K562 (cell line): Measurements from ENCODE around the gene MACF1. TPM values are rescaled to one million over a fixed set of nuclear protein-coding genes. Genes with fewer than 3 reads are reported as not detected.

Source experiments
- ADNP ChIP-seq: fragments of 200-800 bp; sonication (Bioruptor generic); IDR thresholded peaks from 2 replicates; pipeline ENCODE4 v1.6.1; 2016; ENCODE audit warnings: missing genetic modification characterization, missing compliant biosample characterization
- MCM5 ChIP-seq: fragments of 450-650 bp; IDR thresholded peaks from 2 replicates; pipeline ENCODE4 v1.6.1; 2016; ENCODE audit warnings: low read depth
- ZNF174 ChIP-seq: fragments of 250-450 bp; sonication (Bioruptor Pico); IDR thresholded peaks from 2 replicates; pipeline ENCODE4 v1.4.0; 2020; ENCODE audit warnings: mild to moderate bottlenecking
- ZNF444 ChIP-seq: fragments of 250-450 bp; sonication (Bioruptor Pico); IDR thresholded peaks from 2 replicates; pipeline ENCODE4 v1.4.0; 2020; ENCODE audit warnings: mild to moderate bottlenecking, moderate library complexity
- polyA plus RNA-seq, 8 experiments: library from polyadenylated mRNA; depleted of rRNA in 4 of 8; stranded (reverse) in 5 of 8; unstranded in 3 of 8; fragments of >200 nt; fragmentation: Nextera tagmentation in 2 of 8; fragmentation: Illumina TruSeq in 1 of 8; extraction: Ambion mirVana in 2 of 8; extraction: Trizol in 1 of 8; gene quantifications; 2 replicates each; pipeline versions ENCODE4 v1.2.1 to v1.2.3, GENCODE V29; 2011 to 2014; ENCODE audit warnings: inconsistent platforms in 1 of 8, missing spikeins in 1 of 8
- total RNA-seq, 7 experiments: library from RNA; depleted of rRNA in 6 of 7; stranded (reverse); fragments of >200 nt in 6 of 7; fragmentation: Illumina TruSeq in 2 of 7; extraction: Trizol in 2 of 7; gene quantifications; 2 replicates each; pipeline versions ENCODE4 v1.2.1 to v1.2.3, GENCODE V29; 2011 to 2021; ENCODE audit warnings: low replicate concordance in 1 of 7
- TF ChIP-seq, protein P1 (sequence below): IDR thresholded peaks from 3 replicates; pipeline ENCODE4 v1.6.1; 2011; ENCODE audit warnings: borderline replicate concordance, mild to moderate bottlenecking, moderate library complexity; ENCODE audit not compliant: insufficient read length; ENCODE audit errors: extremely low read depth
- TF ChIP-seq, protein P2 (sequence below), 2 experiments: fragments of 450-650 bp in 1 of 2; sonication (generic) in 1 of 2; formaldehyde crosslinking in 1 of 2; IDR thresholded peaks; 2 replicates each; pipeline versions ENCODE4 v1.7.1 to v1.9.0; 2016 to 2022; ENCODE audit warnings: inconsistent platforms in 1 of 2, mild to moderate bottlenecking in 1 of 2, missing genetic modification reagents in 1 of 2
- TF ChIP-seq, protein P3 (sequence below), 2 experiments: fragments of 200-800 bp in 1 of 2; sonication (Bioruptor generic) in 1 of 2; sonication (generic) in 1 of 2; formaldehyde crosslinking in 1 of 2; IDR thresholded peaks in 1 of 2; conservative IDR thresholded peaks in 1 of 2; 2 replicates each; pipeline versions ENCODE4 v1.5.0 to v1.6.1; 2016 to 2020; ENCODE audit warnings: missing compliant biosample characterization in 1 of 2, missing genetic modification characterization in 1 of 2, missing genetic modification reagents in 1 of 2

MACF1 gene
- total and polyA plus RNA-seq, 9 of the 15 experiments (the other 6 are each of a cell fraction or from before 2014, with no cell fraction given), result 13.2 to 232 (median 112) TPM

DNA sequence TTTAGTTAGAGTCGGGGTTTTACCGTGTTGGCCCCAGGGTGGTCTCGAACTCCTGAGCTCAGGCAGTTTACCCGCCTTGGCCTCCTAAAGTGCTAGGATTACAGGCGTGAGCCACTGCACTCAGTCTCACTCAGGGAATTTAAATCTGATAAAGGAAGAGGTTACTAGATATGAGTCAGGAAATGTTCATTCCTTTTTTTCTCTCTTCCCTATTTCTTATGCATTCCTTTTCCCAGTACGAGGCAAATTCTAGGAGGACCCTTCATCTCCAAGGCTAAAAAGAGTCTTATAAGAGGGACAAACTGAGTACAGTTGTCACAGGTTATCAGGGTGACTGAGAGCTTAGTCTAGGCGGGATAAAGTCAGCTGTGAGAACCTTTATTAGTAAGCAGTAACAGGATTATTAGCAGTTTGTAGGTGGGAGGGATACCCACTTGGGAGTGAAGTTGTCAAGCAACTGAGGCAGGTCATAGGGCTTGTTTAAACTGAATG is 9.1 kb downstream of the MACF1 start (continued):
- TF ChIP-seq, protein P1, sequence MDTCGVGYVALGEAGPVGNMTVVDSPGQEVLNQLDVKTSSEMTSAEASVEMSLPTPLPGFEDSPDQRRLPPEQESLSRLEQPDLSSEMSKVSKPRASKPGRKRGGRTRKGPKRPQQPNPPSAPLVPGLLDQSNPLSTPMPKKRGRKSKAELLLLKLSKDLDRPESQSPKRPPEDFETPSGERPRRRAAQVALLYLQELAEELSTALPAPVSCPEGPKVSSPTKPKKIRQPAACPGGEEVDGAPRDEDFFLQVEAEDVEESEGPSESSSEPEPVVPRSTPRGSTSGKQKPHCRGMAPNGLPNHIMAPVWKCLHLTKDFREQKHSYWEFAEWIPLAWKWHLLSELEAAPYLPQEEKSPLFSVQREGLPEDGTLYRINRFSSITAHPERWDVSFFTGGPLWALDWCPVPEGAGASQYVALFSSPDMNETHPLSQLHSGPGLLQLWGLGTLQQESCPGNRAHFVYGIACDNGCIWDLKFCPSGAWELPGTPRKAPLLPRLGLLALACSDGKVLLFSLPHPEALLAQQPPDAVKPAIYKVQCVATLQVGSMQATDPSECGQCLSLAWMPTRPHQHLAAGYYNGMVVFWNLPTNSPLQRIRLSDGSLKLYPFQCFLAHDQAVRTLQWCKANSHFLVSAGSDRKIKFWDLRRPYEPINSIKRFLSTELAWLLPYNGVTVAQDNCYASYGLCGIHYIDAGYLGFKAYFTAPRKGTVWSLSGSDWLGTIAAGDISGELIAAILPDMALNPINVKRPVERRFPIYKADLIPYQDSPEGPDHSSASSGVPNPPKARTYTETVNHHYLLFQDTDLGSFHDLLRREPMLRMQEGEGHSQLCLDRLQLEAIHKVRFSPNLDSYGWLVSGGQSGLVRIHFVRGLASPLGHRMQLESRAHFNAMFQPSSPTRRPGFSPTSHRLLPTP, result peak; percentile 55
- TF ChIP-seq, protein P2, sequence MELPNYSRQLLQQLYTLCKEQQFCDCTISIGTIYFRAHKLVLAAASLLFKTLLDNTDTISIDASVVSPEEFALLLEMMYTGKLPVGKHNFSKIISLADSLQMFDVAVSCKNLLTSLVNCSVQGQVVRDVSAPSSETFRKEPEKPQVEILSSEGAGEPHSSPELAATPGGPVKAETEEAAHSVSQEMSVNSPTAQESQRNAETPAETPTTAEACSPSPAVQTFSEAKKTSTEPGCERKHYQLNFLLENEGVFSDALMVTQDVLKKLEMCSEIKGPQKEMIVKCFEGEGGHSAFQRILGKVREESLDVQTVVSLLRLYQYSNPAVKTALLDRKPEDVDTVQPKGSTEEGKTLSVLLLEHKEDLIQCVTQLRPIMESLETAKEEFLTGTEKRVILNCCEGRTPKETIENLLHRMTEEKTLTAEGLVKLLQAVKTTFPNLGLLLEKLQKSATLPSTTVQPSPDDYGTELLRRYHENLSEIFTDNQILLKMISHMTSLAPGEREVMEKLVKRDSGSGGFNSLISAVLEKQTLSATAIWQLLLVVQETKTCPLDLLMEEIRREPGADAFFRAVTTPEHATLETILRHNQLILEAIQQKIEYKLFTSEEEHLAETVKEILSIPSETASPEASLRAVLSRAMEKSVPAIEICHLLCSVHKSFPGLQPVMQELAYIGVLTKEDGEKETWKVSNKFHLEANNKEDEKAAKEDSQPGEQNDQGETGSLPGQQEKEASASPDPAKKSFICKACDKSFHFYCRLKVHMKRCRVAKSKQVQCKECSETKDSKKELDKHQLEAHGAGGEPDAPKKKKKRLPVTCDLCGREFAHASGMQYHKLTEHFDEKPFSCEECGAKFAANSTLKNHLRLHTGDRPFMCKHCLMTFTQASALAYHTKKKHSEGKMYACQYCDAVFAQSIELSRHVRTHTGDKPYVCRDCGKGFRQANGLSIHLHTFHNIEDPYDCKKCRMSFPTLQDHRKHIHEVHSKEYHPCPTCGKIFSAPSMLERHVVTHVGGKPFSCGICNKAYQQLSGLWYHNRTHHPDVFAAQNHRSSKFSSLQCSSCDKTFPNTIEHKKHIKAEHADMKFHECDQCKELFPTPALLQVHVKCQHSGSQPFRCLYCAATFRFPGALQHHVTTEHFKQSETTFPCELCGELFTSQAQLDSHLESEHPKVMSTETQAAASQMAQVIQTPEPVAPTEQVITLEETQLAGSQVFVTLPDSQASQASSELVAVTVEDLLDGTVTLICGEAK (IDR thresholded peaks at IDR 0.05), result peak; percentile 40; the same call in 1 of the 2 replicates
- TF ChIP-seq, protein P2 (CRISPR knock-in tag; IDR thresholded peaks at IDR 0.05), result no peak
- TF ChIP-seq ZNF444 (CRISPR knock-in tag) (no peak), ADNP (tag) (peak; percentile 95), ZNF174 (CRISPR knock-in tag) (no peak), MCM5 (no peak)
- TF ChIP-seq, protein P3, sequence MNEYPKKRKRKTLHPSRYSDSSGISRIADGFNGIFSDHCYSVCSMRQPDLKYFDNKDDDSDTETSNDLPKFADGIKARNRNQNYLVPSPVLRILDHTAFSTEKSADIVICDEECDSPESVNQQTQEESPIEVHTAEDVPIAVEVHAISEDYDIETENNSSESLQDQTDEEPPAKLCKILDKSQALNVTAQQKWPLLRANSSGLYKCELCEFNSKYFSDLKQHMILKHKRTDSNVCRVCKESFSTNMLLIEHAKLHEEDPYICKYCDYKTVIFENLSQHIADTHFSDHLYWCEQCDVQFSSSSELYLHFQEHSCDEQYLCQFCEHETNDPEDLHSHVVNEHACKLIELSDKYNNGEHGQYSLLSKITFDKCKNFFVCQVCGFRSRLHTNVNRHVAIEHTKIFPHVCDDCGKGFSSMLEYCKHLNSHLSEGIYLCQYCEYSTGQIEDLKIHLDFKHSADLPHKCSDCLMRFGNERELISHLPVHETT (CRISPR knock-in tag; conservative IDR thresholded peaks at IDR 0.05 in 1 of 2, IDR thresholded peaks at IDR 0.05 in 1 of 2), result no peak
